CD14-positive monocyte (primary cell): ENCODE data around the gene AFM. TPM values are rescaled to one million over a fixed set of nuclear protein-coding genes. Genes with fewer than 3 reads are reported as not detected.

Experiments used
- DNase-seq, 3 donors: peaks; one replicate each; pipeline ENCODE4 v3.0.0-alpha.2; 2011 to 2022
- H2AFZ ChIP-seq: 2 replicates; pipeline ENCODE4 v1.6.0; 2012; ENCODE audit warnings: mild to moderate bottlenecking, low read depth, low read length, inconsistent platforms; ENCODE audit not compliant: insufficient read depth, poor library complexity, severe bottlenecking
- H3K27ac ChIP-seq, 2 donors: 1 replicate in 1 of 2; 2 replicates in 1 of 2; pipeline ENCODE4 v1.5.1; 2012 to 2013; ENCODE audit warnings: low read length in 2 of 2, control low read depth in 1 of 2, inconsistent platforms in 1 of 2, low read depth in 1 of 2, mild to moderate bottlenecking in 1 of 2
- H3K27me3 ChIP-seq, 2 donors: one replicate each; pipeline versions ENCODE4 v1.6.0 to v1.6.1; 2011 to 2013; ENCODE audit warnings: low read length in 2 of 2; ENCODE audit not compliant: control insufficient read depth in 2 of 2, insufficient read depth in 2 of 2
- H3K36me3 ChIP-seq, 2 donors: replicated peaks in 1 of 2; 1 replicate in 1 of 2; 2 replicates in 1 of 2; pipeline versions ENCODE4 v1.5.1 to v1.6.1; 2012 to 2013; ENCODE audit warnings: low read length in 2 of 2, control low read depth in 1 of 2, inconsistent platforms in 1 of 2, mild to moderate bottlenecking in 1 of 2; ENCODE audit not compliant: insufficient read depth in 2 of 2, control insufficient read depth in 1 of 2
- H3K4me1 ChIP-seq, 2 donors: 1 replicate in 1 of 2; 2 replicates in 1 of 2; pipeline versions ENCODE4 v1.5.1 to v1.6.1; 2012 to 2013; ENCODE audit warnings: low read length in 2 of 2, control low read depth in 1 of 2, inconsistent platforms in 1 of 2, mild to moderate bottlenecking in 1 of 2, moderate library complexity in 1 of 2; ENCODE audit not compliant: insufficient read depth in 2 of 2, control insufficient read depth in 1 of 2
- H3K4me2 ChIP-seq: replicated peaks from 2 replicates; pipeline ENCODE3; 2012; ENCODE audit warnings: low read length, moderate library complexity, mild to moderate bottlenecking; ENCODE audit not compliant: poor library complexity, severe bottlenecking; ENCODE audit errors: extremely low read depth
- H3K4me3 ChIP-seq, 3 experiments: fragments of 200-600 bp in 1 of 3; sonication (generic) in 1 of 3; replicated peaks in 1 of 3; 1 replicate in 2 of 3; 2 replicates in 1 of 3; pipeline ENCODE4 v1.5.1; 2011 to 2013; ENCODE audit warnings: low read length in 3 of 3, mild to moderate bottlenecking in 3 of 3, control low read depth in 2 of 3, low read depth in 2 of 3, inconsistent platforms in 1 of 3, moderate library complexity in 1 of 3
- H3K79me2 ChIP-seq: 2 replicates; pipeline ENCODE4 v1.6.0; 2012; ENCODE audit warnings: mild to moderate bottlenecking, control low read depth, inconsistent platforms, low read length, moderate library complexity; ENCODE audit not compliant: insufficient read depth
- H3K9ac ChIP-seq: 2 replicates; pipeline ENCODE4 v1.6.0; 2017; ENCODE audit warnings: low read length, mild to moderate bottlenecking; ENCODE audit not compliant: insufficient read depth, poor library complexity, severe bottlenecking
- H3K9me3 ChIP-seq, 2 donors: replicated peaks in 1 of 2; 1 replicate in 1 of 2; 2 replicates in 1 of 2; pipeline versions ENCODE4 v1.5.1 to v1.6.1; 2012 to 2013; ENCODE audit warnings: low read length in 2 of 2, control low read depth in 1 of 2; ENCODE audit not compliant: control insufficient read depth in 1 of 2, insufficient read depth in 1 of 2
- H4K20me1 ChIP-seq: 2 replicates; pipeline ENCODE4 v1.6.0; 2012; ENCODE audit warnings: mild to moderate bottlenecking, low read length, control low read depth, moderate library complexity; ENCODE audit not compliant: insufficient read depth
- H3K27ac Mint-ChIP-seq, 7 donors: one replicate each; pipeline ENCODE4 v1.8.0; 2020; ENCODE audit warnings: mild to moderate bottlenecking in 7 of 7, mixed read lengths in 7 of 7, moderate library complexity in 6 of 7, inconsistent platforms in 2 of 7
- H3K27me3 Mint-ChIP-seq, 3 donors: one replicate each; pipeline ENCODE4 v1.8.0; 2021 to 2022; ENCODE audit warnings: low read depth in 3 of 3, mild to moderate bottlenecking in 3 of 3, mixed read lengths in 3 of 3, moderate library complexity in 3 of 3, inconsistent platforms in 1 of 3
- H3K36me3 Mint-ChIP-seq, 2 donors: one replicate each; pipeline ENCODE4 v1.8.0; 2020; ENCODE audit warnings: mixed read lengths in 2 of 2, inconsistent platforms in 1 of 2, mild to moderate bottlenecking in 1 of 2
- H3K4me1 Mint-ChIP-seq: one replicate; pipeline ENCODE4 v1.8.0; 2020; ENCODE audit warnings: mild to moderate bottlenecking, mixed read lengths
- H3K4me3 Mint-ChIP-seq, 2 donors: one replicate each; pipeline ENCODE4 v1.8.0; 2020; ENCODE audit warnings: mild to moderate bottlenecking in 2 of 2, mixed read lengths in 2 of 2, moderate library complexity in 1 of 2
- H3K9me3 Mint-ChIP-seq, 7 donors: one replicate each; pipeline ENCODE4 v1.8.0; 2020 to 2022; ENCODE audit warnings: mixed read lengths in 7 of 7, mild to moderate bottlenecking in 6 of 7, moderate library complexity in 6 of 7, inconsistent platforms in 2 of 7
- CTCF ChIP-seq: fragments of 200-600 bp; IDR thresholded peaks from one replicate; pipeline ENCODE4 v1.8.0; 2022; ENCODE audit warnings: antibody characterized with exemption, mild to moderate bottlenecking
- WGBS: methylation state at CpG from one replicate; pipeline ENCODE4 v1.1.5; 2013; ENCODE audit warnings: missing lambda C conversion rate; ENCODE audit not compliant: insufficient coverage; 5-methylcytosine and 5-hydroxymethylcytosine counted together
- intact Hi-C, 2 donors: fragments of 100-400 bp; cut with micrococcal nuclease; formaldehyde crosslinking; loops; one replicate each; pipeline versions ENCODE4 v1.15.0 to v1.15.1; 2023
- polyA plus RNA-seq, 3 donors: library from polyadenylated mRNA; depleted of rRNA in 1 of 3; unstranded in 2 of 3; stranded (reverse) in 1 of 3; fragments of 300-500 nt in 2 of 3; fragments of >200 nt in 1 of 3; fragmentation: Illumina TruSeq in 2 of 3; gene quantifications; 1 replicate in 2 of 3; 2 replicates in 1 of 3; pipeline ENCODE4 v1.2.3, GENCODE V29; 2012 to 2021

The AFM gene
- polyA plus RNA-seq, 3 donors: not detected

- no peaks in the 10 kb centered on the region for H3K27me3 ChIP-seq
- no peak overlapping the region for H3K27ac ChIP-seq
- no peak overlapping the region for H3K9ac ChIP-seq
- no peaks in the 10 kb centered on the region for H4K20me1 ChIP-seq
- Mint-ChIP-seq H3K27ac (no peak overlapping the region), H3K4me3 (no peak overlapping the region), H3K4me1 (no peaks in the 10 kb centered on the region), H3K27me3 (peaks cover 0 to 4% (median 2%) of the 10 kb centered on the region in 3 donors), H3K36me3 (no peaks in the 10 kb centered on the region), H3K9me3 (peaks cover 11 to 24% (median 17%) of the 10 kb centered on the region in 7 donors)
- no peaks in the 10 kb centered on the region for H3K4me1 ChIP-seq
- no peak for DNase-seq
- H3K36me3 ChIP-seq: no peaks in the 10 kb centered on the region
- WGBS: no CpG with 5 or more reads among the region's 1 CpG
- H3K4me3 ChIP-seq: no peak overlapping the region
- H3K9me3 ChIP-seq: peaks cover 3 to 8% of the 10 kb centered on the region in 2 donors
- H3K79me2 ChIP-seq: no peaks in the 10 kb centered on the region
- no peak overlapping the region for H3K4me2 ChIP-seq
- no peak for TF ChIP-seq CTCF
- H2AFZ ChIP-seq: no peak overlapping the region
- intact Hi-C loops: no loop called here
These were observed 10.8 kb upstream of the AFM start for GRCh38 chr4:73470728-73471127.

- no peaks in the 10 kb centered on the region for H3K27me3 ChIP-seq
- H3K27ac ChIP-seq: no peak overlapping the region
- DNase-seq: no peak
- WGBS: 81% methylated on average over 7 of the region's 11 CpGs
- no peak overlapping the region for H3K4me2 ChIP-seq
- Mint-ChIP-seq H3K9me3 (peaks cover 10 to 27% (median 20%) of the 10 kb centered on the region in 7 donors), H3K36me3 (no peaks in the 10 kb centered on the region), H3K27me3 (peaks cover 0 to 1% (median 0%) of the 10 kb centered on the region in 3 donors), H3K4me1 (no peaks in the 10 kb centered on the region), H3K4me3 (no peak overlapping the region), H3K27ac (no peak overlapping the region)
- no peak overlapping the region for H3K9ac ChIP-seq
- no peak overlapping the region for H2AFZ ChIP-seq
- H4K20me1 ChIP-seq: no peaks in the 10 kb centered on the region
- H3K36me3 ChIP-seq: no peaks in the 10 kb centered on the region
- H3K4me1 ChIP-seq: no peaks in the 10 kb centered on the region
- intact Hi-C loops: no loop called here
- no peak for TF ChIP-seq CTCF
- H3K9me3 ChIP-seq: peaks cover 9 to 12% of the 10 kb centered on the region in 2 donors
- H3K79me2 ChIP-seq: no peaks in the 10 kb centered on the region
- H3K4me3 ChIP-seq: no peak overlapping the region
These were observed 4.4 kb upstream of the AFM start for GRCh38 chr4:73477176-73477575.
